Motor neuron (in vitro differentiated cells): ENCODE results near the gene FAM222A. TPM values are rescaled to one million over a fixed set of nuclear protein-coding genes. Genes with fewer than 3 reads are reported as not detected.

ENCODE experiments used
- ATAC-seq, 8 experiments: fragments of 200-7000 bp; cut with Tn5 transposase; replicated peaks in 6 of 8; 2 replicates each; pipeline ENCODE4 v1.8.0; 2021; ENCODE audit warnings: mild to moderate bottlenecking in 8 of 8, moderate library complexity in 8 of 8
- H3K27ac ChIP-seq, 2 donors: fragments of 250-450 bp; sonication (Bioruptor Pico); 2 replicates each; pipeline ENCODE4 v1.9.0; 2021; ENCODE audit warnings: antibody characterized with exemption in 2 of 2, mild to moderate bottlenecking in 2 of 2, moderate library complexity in 1 of 2
- H3K4me1 ChIP-seq, 2 donors: fragments of 250-450 bp; sonication (Bioruptor Pico); replicated peaks in 1 of 2; 2 replicates each; pipeline ENCODE4 v1.6.1; 2021; ENCODE audit warnings: antibody characterized with exemption in 2 of 2, mild to moderate bottlenecking in 2 of 2, moderate library complexity in 1 of 2
- H3K4me3 ChIP-seq, 5 donors: fragments of 250-450 bp; sonication (Bioruptor Pico); 2 replicates each; pipeline ENCODE4 v1.9.0; 2021; ENCODE audit warnings: antibody characterized with exemption in 5 of 5, mild to moderate bottlenecking in 5 of 5, moderate library complexity in 4 of 5
- WGBS, 10 experiments: fragments of 450-650 bp; shearing (Covaris generic); methylation state at CpG; one replicate each; pipeline ENCODE4 v1.0.0; 2022; 5-methylcytosine and 5-hydroxymethylcytosine counted together
- in situ Hi-C, 9 experiments: fragments of 400-800 bp; cut with MboI; loops; one replicate each; pipeline ENCODE4 v1.15.0; 2021; ENCODE audit warnings: low sequenced_read_pairs in 9 of 9, low pct_unique_long_range_greater_than_20kb in 2 of 9; ENCODE audit not compliant: unreplicated experiment in 9 of 9
- total RNA-seq, 8 experiments: library from RNA; unstranded; fragments of 300-600 nt; gene quantifications; 2 replicates each; pipeline versions ENCODE4 v1.2.3 to v1.2.4, GENCODE V29; 2022

Gene FAM222A
- total RNA-seq, 8 experiments from 2014 or later = 0.73 to 17.8 (median 8.1) TPM

DNA sequence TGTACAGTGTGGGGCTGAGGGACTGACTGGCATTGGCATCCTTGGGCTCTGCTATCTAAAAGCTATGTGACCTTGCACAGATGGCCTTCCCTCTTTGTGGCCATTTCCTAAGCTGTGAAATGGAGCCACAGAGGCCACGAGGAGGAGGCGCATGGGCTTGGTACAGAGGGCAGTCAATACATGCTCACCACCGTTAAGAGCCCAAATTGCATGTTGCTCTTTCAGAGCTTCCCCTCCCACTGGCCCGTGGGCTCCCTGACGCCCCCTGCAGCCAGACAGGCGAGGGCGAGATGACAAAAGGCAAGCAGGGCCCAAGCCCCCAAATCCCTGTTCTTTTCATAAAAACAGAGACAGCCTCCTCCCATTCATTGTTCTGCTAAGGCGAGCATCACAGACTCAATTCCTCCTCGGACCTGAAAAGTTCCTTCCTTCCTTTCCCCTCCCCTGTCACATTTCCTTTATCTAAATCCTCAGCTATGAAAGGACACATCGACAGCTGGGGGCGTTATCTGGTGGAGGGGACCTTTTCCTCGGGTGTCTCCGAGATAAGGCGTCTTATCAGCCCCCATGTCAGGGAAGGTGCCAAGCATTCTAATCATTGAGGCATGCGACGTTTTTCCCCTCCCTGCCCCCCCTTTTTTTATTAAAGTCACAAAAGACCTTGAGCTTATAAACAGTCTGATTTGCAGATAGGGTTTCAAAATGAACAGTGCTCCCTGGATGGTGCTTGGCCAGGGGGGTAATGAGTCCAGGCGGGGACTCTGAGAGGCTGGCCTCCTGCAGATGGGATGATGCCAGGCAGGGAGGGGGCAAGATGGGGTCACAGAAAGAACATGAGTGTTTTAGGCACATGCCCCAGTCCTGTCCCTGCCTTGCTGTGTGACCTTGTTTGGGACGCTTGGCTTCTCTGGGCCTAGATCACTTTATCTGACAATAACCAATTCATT lies 26.4 kb downstream of the FAM222A start:
- 0 to 80% (median 51%) methylated on average over 1 to 11 of the region's 18 CpGs for WGBS, 10 experiments
- in situ Hi-C loops = no loop called here
- Histone ChIP-seq H3K4me1 (peaks cover 65 to 71% of the 10 kb centered on the region in 2 donors), H3K4me3 (no peak overlapping the region), H3K27ac (peak overlapping the region; percentile 22 to 73)
- no peak for ATAC-seq

DNA sequence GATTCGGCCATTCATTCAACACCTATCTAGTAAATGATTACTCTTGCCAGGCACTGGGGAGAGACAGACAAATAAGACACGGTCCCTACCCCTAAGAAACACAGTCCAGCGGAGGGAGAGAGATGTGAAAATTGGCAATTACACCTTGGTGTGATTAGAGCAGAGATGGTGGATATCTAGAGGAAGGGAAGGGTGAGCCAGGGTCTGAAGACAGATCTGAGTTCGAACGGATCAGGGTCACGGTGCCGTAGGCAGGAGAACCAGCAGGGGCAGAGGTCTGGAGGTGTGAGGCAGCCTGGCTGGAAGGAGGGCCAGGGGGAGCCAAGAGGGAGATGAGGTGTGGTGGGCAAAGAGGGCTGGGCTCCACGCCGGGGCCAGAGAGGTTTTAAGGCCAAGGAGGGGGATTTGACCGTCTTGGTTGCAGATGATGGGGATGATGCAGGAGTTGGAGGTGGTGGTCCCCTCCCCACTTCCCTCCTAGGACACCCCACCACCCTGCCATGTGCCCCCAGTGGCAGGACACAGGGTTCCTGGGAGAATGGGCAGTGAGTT lies 27.1 kb downstream of the FAM222A start:
- H3K27ac ChIP-seq = no peak overlapping the region
- ATAC-seq = no peak
- in situ Hi-C loops = no loop called here

DNA sequence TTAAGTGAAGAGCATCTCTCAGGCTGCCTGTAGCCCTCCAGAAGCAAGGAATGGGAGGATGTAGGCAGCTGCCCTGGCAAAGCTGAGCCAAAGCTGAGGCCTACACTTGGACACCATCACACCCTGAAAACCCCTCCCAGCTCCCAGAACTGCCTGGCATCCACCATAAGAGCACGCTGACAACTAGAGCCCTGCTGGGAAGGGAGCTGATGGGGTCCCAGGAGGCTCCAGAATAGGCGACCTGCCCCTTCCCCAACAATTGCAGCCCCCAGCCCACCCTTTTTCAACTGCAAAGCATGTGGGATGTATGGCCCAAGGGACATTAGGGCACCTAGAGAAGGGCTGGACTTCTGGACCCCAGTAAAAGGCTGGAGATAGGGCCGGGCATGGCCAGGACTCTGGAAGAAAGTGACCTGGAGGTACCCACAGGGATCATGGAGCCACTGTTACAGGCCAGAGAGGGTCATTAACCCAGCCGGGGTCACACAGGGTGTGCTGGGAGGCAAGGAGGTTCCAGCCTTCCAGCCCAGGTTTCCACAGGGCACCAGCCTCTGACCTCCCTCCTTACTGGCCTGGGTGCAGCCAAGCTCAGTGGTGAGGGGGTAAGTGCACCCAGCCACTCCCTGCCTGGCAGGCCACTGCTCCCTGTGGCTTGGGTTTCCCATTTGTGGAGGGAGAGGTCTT lies 27.8 kb downstream of the FAM222A start:
- 30 to 100% methylated on average over 1 to 2 of the region's 4 CpGs; no CpG with 5 or more reads in 8 of the 10 experiments for WGBS, 10 experiments
- ATAC-seq = peak in 1 of 8 experiments; percentile 1
- H3K4me1 ChIP-seq = peaks cover 51 to 57% of the 10 kb centered on the region in 2 donors
- H3K4me3 ChIP-seq = no peak overlapping the region
- peak overlapping the region; percentile 34 to 49 for H3K27ac ChIP-seq
- in situ Hi-C loops = no loop called here

More for the DNA sequence above, 27.1 kb downstream of the FAM222A start:
- no peak overlapping the region for H3K4me3 ChIP-seq
- H3K4me1 ChIP-seq = peaks cover 58 to 64% of the 10 kb centered on the region in 2 donors
- WGBS, 10 experiments = 53 to 89% (median 72%) methylated on average over 1 to 7 of the region's 10 CpGs; no CpG with 5 or more reads in 3 of the 10 experiments

DNA sequence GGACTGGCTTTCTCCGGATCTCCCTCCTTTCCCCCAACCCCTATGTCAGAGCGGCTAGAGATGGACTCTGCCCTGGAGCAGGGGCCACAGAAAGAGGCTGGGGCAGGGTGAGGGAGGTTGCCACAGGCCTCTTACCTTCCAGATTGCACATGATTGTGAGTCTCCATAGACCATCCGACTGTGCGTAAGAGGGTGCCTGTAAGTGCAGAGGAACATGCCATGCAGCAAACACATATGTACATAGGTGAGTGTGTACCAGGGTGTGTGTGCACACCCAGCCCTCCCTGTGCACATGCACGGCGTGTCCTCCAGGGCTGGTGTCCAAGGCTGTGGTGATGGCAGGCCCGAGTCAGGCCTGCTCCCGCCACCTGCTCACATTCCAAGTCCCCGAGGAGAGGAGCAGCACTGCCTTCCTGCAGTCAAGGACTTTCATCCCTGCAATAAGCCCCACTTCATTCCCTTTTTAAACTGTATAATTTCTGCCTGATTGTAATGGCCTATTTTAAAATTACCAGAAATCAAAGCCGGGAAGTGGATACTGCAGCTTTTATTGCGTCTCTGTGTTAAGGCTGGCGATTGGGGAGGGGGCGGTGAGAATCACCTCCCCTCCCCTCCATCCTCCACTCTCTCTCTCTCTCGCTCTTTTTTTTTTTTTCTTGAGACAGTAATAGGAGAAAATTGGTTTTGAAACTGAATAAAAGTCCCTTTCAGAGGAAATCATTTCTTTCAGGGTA lies 28.5 kb downstream of the FAM222A start:
- in situ Hi-C loops = no loop called here
- H3K27ac ChIP-seq = peak overlapping the region; percentile 34 to 49

DNA sequence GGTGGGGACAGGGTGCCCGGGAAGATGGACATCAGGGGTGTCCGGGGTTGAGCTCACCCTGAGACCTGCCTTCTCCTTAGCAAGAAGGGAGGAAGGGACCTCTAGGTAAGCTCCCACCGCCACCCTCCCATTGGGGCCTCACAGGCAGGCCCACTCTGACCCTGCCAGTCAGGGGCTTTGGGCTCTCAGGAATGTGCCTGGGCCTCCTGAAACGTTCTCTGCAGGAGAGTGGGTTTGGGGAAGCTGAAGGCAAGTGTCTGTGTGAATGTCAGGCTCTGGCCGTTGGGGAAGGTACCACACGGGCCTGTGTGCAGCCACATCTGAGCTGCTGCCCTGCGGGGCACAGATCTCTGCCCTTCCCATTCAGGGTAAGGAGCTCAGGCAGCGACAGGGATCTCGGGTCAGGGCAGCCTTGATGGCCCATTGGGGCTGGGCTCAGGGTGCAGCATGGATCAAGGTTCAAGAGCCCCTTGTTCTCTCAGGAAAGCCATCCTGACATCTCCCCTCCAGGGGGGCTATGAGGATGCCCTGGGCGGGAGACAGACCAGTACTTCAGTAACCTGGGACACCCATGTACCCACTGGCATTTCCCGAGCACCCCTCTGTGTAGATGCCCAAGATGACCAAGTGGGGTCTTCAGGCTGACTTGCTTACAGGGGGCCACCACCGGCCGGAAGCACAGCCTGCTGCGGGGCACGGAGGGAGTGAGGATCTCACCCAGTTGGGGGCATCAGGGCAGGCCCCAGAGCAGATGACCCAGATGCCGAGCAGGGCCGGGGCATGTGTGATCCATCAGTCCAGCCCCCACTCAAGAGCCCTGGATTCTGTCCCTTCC lies 29.7 kb downstream of the FAM222A start:
- in situ Hi-C loops = no loop called here
- no peak overlapping the region for H3K4me3 ChIP-seq
- WGBS, 10 experiments = 38 to 96% (median 74%) methylated on average over 2 to 5 of the region's 17 CpGs; no CpG with 5 or more reads in 4 of the 10 experiments

More for the DNA sequence above, 28.5 kb downstream of the FAM222A start:
- Histone ChIP-seq H3K4me3 (no peak overlapping the region), H3K4me1 (peaks cover 44 to 50% of the 10 kb centered on the region in 2 donors)
- WGBS, 10 experiments = 45 to 97% (median 82%) methylated on average over 1 to 9 of the region's 14 CpGs
- ATAC-seq = peak in 5 of 8 experiments; percentile 30 to 47 (median 41)

DNA sequence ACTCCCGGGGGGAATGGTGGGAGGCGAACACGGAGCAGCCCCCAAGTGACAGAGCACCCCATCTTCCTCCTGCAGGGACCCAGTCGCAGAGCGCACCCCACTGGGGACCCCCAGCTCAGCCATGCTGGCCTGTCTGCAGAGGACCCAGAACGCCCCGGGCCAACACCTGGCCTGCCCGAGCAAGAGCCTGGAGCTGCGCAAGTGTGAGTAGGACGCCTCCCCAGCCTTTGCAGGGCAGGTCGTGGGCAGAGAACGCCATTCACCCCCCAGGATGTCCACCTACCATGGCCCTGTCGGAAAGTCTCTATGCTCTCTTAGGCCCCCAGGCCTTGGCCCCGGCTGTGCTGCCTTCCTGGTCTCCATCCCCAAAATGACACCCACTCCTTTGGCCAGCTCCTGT lies 30.4 kb downstream of the FAM222A start:
- in situ Hi-C loops = no loop called here
- Histone ChIP-seq H3K4me1 (peaks cover 25 to 31% of the 10 kb centered on the region in 2 donors), H3K27ac (no peak overlapping the region), H3K4me3 (no peak overlapping the region)
- WGBS, 10 experiments = 92 to 100% methylated on average over 5 to 7 of the region's 14 CpGs; no CpG with 5 or more reads in 8 of the 10 experiments
- no peak for ATAC-seq

More for the DNA sequence above, 29.7 kb downstream of the FAM222A start:
- peaks cover 33 to 39% of the 10 kb centered on the region in 2 donors for H3K4me1 ChIP-seq
- ATAC-seq = no peak
- H3K27ac ChIP-seq = peak overlapping the region in 1 of 2 donors; percentile 4

- no peak overlapping the region for H3K4me3 ChIP-seq
- WGBS, 10 experiments = 17 to 95% (median 73%) methylated on average over 3 to 8 of the region's 8 CpGs; no CpG with 5 or more reads in 4 of the 10 experiments
- H3K27ac ChIP-seq = no peak overlapping the region
- peak in 4 of 8 experiments; percentile 42 to 85 (median 52) for ATAC-seq
- peaks cover 14 to 20% of the 10 kb centered on the region in 2 donors for H3K4me1 ChIP-seq
- in situ Hi-C loops = no loop called here
Measured at GRCh38 chr12:109744986-109745942, 31.6 kb downstream of the FAM222A start.

GRCh38 chr12:109752117-109753053 lies 38.8 kb downstream of the FAM222A start:
- in situ Hi-C loops = loop anchor here in 1 of 9 experiments (25.0 kb wide), 1 partner anchor 165 kb away; no protein-coding TSS in a partner anchor
- WGBS, 10 experiments = 38 to 90% (median 76%) methylated on average over 1 to 5 of the region's 6 CpGs; no CpG with 5 or more reads in 2 of the 10 experiments
- Histone ChIP-seq H3K27ac (no peak overlapping the region), H3K4me3 (no peak overlapping the region), H3K4me1 (no peaks in the 10 kb centered on the region)
- ATAC-seq = no peak

GRCh38 chr12:109753054-109753401 lies 39.4 kb downstream of the FAM222A start:
- Histone ChIP-seq H3K4me3 (no peak overlapping the region), H3K27ac (no peak overlapping the region), H3K4me1 (no peaks in the 10 kb centered on the region)
- in situ Hi-C loops = loop anchor here in 1 of 9 experiments (25.0 kb wide), 1 partner anchor 166 kb away; no protein-coding TSS in a partner anchor
- WGBS, 10 experiments = 20 to 83% methylated on average over 1 to 3 of the region's 5 CpGs; no CpG with 5 or more reads in 8 of the 10 experiments
- ATAC-seq = no peak

- no peaks in the 10 kb centered on the region for H3K4me1 ChIP-seq
- in situ Hi-C loops = loop anchor here in 1 of 9 experiments (25.0 kb wide), 1 partner anchor 167 kb away; no protein-coding TSS in a partner anchor
- WGBS, 10 experiments = 17 to 100% (median 85%) methylated on average over 1 to 2 of the region's 2 CpGs; no CpG with 5 or more reads in 2 of the 10 experiments
- no peak overlapping the region for H3K4me3 ChIP-seq
- no peak overlapping the region for H3K27ac ChIP-seq
- no peak for ATAC-seq
Measured at GRCh38 chr12:109753959-109754358, 40.3 kb downstream of the FAM222A start.
